Activated CD4-positive, alpha-beta memory T cell treated with anti-CD3 and anti-CD28 coated beads for 36 hours (primary cell): ENCODE measurements around the gene SERGEF. TPM values are rescaled to one million over a fixed set of nuclear protein-coding genes. Genes with fewer than 3 reads are reported as not detected.
A peak's percentile ranks its signal among the peaks of the same experiment; 100 is the strongest.

Source experiments
- CTCF ChIA-PET: fragments of 350-600 bp; sonication (Branson Sonifier 250); formaldehyde crosslinking; loops from one replicate; lab custom pipeline; 2021; ENCODE audit warnings: antibody characterized with exemption, inconsistent platforms; lab: Charles Lee
- POLR2A ChIA-PET: fragments of 350-600 bp; sonication (Branson Sonifier 250); formaldehyde crosslinking; loops from one replicate; lab custom pipeline; 2021; ENCODE audit warnings: antibody characterized with exemption; lab: Charles Lee
- DNase-seq: peaks from one replicate; pipeline ENCODE4 v3.0.0-alpha.2; 2020
- H3K27ac Mint-ChIP-seq: one replicate; pipeline ENCODE4 v1.8.0; 2021; ENCODE audit warnings: mixed read lengths
- H3K27me3 Mint-ChIP-seq: one replicate; pipeline ENCODE4 v1.8.0; 2021; ENCODE audit warnings: mixed read lengths
- H3K36me3 Mint-ChIP-seq: one replicate; pipeline ENCODE4 v1.8.0; 2021; ENCODE audit warnings: mixed read lengths
- H3K4me1 Mint-ChIP-seq: one replicate; pipeline ENCODE4 v1.8.0; 2021; ENCODE audit warnings: low read depth, mixed read lengths
- H3K4me3 Mint-ChIP-seq: one replicate; pipeline ENCODE4 v1.8.0; 2021; ENCODE audit warnings: mild to moderate bottlenecking, mixed read lengths
- H3K9me3 Mint-ChIP-seq: one replicate; pipeline ENCODE4 v1.8.0; 2021; ENCODE audit warnings: mixed read lengths
- intact Hi-C: fragments of 100-400 bp; cut with micrococcal nuclease; formaldehyde crosslinking; loops from one replicate; pipeline ENCODE4 v1.15.1; 2023
- total RNA-seq, 2 experiments: library from RNA; stranded (reverse); gene quantifications; one replicate each; pipeline ENCODE4 v1.2.3, GENCODE V29; 2021

SERGEF gene
- total RNA-seq, 2 experiments from 2014 or later = 42.7 to 44.2 TPM

DNA sequence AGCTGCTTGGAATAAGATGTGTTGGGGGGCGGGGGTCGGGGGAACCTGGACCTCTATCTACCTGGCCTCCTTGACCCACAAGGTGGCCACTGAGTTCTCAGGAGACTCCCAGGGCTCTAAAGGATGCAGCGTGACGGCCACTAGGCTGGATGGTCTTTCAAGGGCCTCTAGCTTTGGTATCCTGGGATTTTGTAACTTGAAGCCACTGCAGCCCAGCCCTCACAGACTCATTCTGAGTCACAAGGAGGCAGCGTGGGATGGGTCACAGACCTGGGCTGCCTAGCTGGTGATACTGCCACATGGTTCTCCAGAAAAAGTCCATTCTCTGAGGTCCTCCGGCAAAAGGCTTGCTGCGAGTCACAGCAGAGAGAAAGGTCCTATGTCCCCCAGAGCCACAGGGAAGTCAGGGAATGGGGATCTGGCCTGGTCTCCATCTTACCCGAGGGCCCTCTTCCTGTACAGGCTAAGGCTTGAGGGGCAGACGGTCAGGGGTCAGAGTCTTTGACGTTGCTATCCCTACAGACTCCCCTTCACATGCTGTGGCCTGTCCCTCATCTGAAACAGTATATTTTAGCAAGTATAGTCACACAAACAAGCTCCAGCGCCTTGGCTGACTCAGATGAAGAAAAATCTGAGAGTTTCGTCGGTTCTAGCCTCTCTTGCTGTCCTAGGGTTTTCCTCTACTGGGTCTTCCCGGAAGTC lies 225.9 kb downstream of the SERGEF start:
- Mint-ChIP-seq H3K4me1 (no peaks in the 10 kb centered on the region), H3K9me3 (no peaks in the 10 kb centered on the region), H3K36me3 (peaks cover 2% of the 10 kb centered on the region), H3K27ac (no peak overlapping the region), H3K27me3 (no peaks in the 10 kb centered on the region), H3K4me3 (no peak overlapping the region)
- ChIA-PET POLR2A (no interaction called here), CTCF (no interaction called here)
- intact Hi-C loops = no loop called here
- DNase-seq = no peak

DNA sequence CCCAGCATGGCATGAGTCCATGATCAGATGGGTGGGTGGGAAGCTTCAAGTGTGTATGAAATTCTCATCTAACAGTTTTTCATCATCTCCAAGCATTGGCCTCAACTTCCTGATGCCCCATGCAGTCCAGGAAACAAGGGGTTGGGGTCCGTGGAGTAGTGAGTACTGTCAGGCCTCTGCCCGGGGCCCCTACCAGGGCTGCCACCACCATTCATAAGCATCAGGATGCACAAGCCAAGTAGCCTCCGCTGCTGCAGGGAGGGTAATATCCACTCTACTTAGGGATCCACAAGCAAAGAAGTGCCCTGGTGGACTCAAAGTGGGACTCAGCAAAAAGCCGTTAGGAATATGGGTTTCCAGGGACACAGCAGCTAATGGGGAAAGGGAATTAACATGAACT lies 229.0 kb downstream of the SERGEF start:
- Mint-ChIP-seq H3K27me3 (no peaks in the 10 kb centered on the region), H3K4me3 (no peak overlapping the region), H3K9me3 (no peaks in the 10 kb centered on the region), H3K4me1 (no peaks in the 10 kb centered on the region), H3K27ac (no peak overlapping the region), H3K36me3 (peaks cover 2% of the 10 kb centered on the region)
- intact Hi-C loops = no loop called here
- no peak for DNase-seq
- ChIA-PET POLR2A (no interaction called here), CTCF (no interaction called here)

GRCh38 chr11:17782603-17783337 lies 230.1 kb downstream of the SERGEF start:
- CTCF ChIA-PET = no interaction called here
- no peak overlapping the region for H3K27ac Mint-ChIP-seq
- no peaks in the 10 kb centered on the region for H3K27me3 Mint-ChIP-seq

DNA sequence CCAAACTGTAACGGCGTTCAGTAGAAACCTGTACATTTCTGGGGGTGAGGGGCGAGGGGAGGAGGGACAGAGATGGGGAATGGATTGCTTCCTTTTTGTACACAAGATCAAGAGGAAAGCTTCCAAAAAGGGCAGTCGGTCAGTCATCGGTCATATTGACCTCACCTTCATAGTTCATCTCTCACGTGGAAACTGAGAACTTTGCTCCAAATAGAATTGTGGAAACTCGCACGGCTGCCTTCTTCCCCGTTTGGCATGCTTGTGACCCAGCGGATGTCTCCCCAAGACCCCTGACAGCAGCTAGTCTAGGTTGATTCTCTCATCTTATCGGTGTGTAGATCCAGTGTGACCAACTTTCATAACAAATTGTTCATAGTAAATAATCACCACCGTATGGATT lies 230.7 kb downstream of the SERGEF start:
- no peaks in the 10 kb centered on the region for H3K9me3 Mint-ChIP-seq
- peak; percentile 1 for DNase-seq
- intact Hi-C loops = no loop called here
- CTCF ChIA-PET = no interaction called here
- H3K4me3 Mint-ChIP-seq = no peak overlapping the region
- H3K36me3 Mint-ChIP-seq = no peaks in the 10 kb centered on the region
- POLR2A ChIA-PET = no interaction called here
- H3K4me1 Mint-ChIP-seq = no peaks in the 10 kb centered on the region
- H3K27me3 Mint-ChIP-seq = no peaks in the 10 kb centered on the region
- no peak overlapping the region for H3K27ac Mint-ChIP-seq

More at GRCh38 chr11:17782603-17783337, 230.1 kb downstream of the SERGEF start:
- DNase-seq = no peak
- intact Hi-C loops = no loop called here
- Mint-ChIP-seq H3K4me1 (no peaks in the 10 kb centered on the region), H3K4me3 (no peak overlapping the region), H3K36me3 (peaks cover 2% of the 10 kb centered on the region), H3K9me3 (no peaks in the 10 kb centered on the region)
- POLR2A ChIA-PET = no interaction called here

- Mint-ChIP-seq H3K36me3 (no peaks in the 10 kb centered on the region), H3K27me3 (no peaks in the 10 kb centered on the region), H3K4me1 (no peaks in the 10 kb centered on the region), H3K4me3 (no peak overlapping the region), H3K27ac (no peak overlapping the region), H3K9me3 (no peaks in the 10 kb centered on the region)
- no peak for DNase-seq
- POLR2A ChIA-PET = no interaction called here
- CTCF ChIA-PET = no interaction called here
- intact Hi-C loops = no loop called here
These were observed 231.2 kb downstream of the SERGEF start for GRCh38 chr11:17781626-17782025.

DNA sequence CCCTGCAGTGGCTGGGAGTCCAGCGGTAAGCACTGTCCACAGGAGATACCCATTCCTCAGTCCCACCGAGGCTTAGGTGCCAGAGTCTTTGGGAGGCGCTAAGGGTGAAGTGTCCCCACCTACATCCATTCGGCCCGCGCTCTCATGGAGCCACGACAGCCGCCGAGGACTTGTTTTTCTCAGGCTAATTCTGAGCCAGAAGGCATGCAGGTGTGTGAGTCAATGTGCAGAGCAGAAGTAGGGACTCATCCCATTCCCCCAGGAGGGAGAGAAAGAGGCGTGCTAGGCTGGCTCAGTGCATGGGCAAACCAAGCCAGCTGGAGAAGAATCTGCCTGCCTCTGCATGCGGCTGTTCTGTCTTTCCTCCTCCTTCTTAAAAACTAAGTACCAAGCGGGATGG lies 231.6 kb downstream of the SERGEF start:
- CTCF ChIA-PET = no interaction called here
- Mint-ChIP-seq H3K27ac (no peak overlapping the region), H3K27me3 (no peaks in the 10 kb centered on the region), H3K4me3 (no peak overlapping the region), H3K4me1 (no peaks in the 10 kb centered on the region), H3K36me3 (no peaks in the 10 kb centered on the region), H3K9me3 (no peaks in the 10 kb centered on the region)
- intact Hi-C loops = no loop called here
- POLR2A ChIA-PET = no interaction called here
- peak; percentile 3 for DNase-seq

GRCh38 chr11:17780668-17781067 lies 232.2 kb downstream of the SERGEF start:
- Mint-ChIP-seq H3K36me3 (no peaks in the 10 kb centered on the region), H3K27ac (no peak overlapping the region), H3K4me1 (no peaks in the 10 kb centered on the region), H3K9me3 (no peaks in the 10 kb centered on the region), H3K4me3 (no peak overlapping the region), H3K27me3 (no peaks in the 10 kb centered on the region)
- ChIA-PET POLR2A (no interaction called here), CTCF (no interaction called here)
- intact Hi-C loops = no loop called here
- DNase-seq = no peak

DNA sequence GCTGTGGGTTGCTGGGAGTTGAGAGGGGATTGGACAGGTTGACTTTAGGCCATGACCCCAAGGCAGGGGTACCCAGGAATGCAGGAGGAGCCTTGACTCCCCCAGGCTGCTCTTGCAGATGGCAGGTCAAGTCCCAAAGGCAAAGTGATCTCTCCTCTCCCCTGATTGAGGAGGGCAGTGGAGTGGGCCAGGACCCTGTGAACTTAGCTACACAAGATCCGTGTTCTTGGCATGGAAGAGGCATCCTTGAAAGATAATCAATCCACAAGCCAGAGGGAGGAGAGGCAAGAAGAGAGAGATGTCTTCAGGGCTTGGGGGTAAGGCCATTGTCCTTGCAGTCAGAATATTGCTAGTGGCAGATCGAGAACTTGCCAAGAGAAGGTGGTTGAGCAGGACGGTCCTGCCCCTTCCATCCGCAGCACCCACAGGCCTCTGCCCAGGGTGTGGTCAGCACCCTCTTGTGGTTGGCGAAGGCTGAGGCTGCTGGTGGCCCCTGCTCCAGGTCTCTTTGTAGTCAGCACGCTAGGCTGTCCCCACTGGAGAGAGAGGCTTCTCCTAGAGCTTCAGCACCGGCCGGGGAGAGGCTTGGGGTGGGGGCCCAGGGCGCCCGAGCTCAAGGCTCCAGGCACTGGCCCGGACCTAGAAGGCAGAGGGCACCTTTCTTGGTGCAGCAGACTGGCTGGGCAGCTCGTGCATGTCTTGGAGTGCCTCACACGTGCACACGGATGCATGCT lies 232.8 kb downstream of the SERGEF start:
- Mint-ChIP-seq H3K27me3 (no peaks in the 10 kb centered on the region), H3K4me3 (no peak overlapping the region), H3K27ac (no peak overlapping the region), H3K4me1 (no peaks in the 10 kb centered on the region), H3K9me3 (no peaks in the 10 kb centered on the region), H3K36me3 (no peaks in the 10 kb centered on the region)
- ChIA-PET POLR2A (no interaction called here), CTCF (interaction anchor here (0.7 kb wide), 1 partner anchor 1129 kb away, joined by 3 read pairs; no protein-coding TSS in a partner anchor)
- intact Hi-C loops = no loop called here
- DNase-seq = no peak

DNA sequence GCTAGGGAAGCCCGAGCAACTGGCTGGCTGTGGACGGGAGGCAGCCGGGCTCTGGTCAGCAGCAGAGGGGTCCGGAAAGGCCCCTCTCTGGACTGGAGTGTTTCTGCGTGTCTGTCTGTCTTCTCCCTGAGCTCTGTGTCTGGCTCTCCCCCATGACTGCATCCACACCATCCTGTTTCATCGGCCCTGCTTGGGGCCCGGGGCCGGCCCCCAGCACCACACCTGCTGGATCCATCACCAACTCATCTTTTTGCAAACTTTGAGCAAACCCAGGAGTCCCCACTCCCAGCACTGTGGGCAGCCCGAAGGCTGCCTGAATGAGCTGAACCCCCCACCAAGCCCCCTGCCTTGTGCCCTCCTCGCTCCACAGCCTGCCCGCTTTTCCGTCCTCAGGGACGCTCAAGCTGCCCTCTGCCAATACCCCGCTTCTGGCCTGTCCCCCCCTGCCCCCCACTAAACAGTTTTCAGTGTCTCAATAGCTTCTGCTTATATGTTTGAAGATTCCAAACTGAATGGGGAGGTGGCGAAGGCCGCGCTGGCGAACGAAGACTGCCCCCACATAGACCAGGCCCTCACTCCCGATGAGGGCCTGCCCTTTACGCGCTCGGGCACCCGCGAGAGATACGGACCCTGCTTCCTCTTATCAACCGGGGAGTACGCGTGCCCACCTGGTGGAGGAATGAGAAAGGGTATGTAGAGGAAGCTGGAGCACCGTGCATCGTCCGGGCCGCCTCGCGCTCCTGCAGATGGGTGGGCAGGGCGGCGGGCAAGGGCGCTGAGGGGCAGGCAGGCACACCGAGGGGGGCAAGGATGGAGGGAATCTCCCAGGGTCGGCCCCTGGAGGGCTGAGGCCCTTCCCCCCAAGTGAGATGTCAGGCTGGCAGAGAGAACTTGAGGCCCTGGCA lies 233.6 kb downstream of the SERGEF start:
- ChIA-PET CTCF (interaction anchor here (0.6 to 0.7 kb wide), 2 partner anchors 10 to 1129 kb away, joined by 3 read pairs; no protein-coding TSS in a partner anchor), POLR2A (no interaction called here)
- Mint-ChIP-seq H3K4me1 (no peaks in the 10 kb centered on the region), H3K9me3 (no peaks in the 10 kb centered on the region), H3K27me3 (no peaks in the 10 kb centered on the region), H3K27ac (no peak overlapping the region), H3K4me3 (no peak overlapping the region), H3K36me3 (no peaks in the 10 kb centered on the region)
- DNase-seq = no peak
- intact Hi-C loops = no loop called here

DNA sequence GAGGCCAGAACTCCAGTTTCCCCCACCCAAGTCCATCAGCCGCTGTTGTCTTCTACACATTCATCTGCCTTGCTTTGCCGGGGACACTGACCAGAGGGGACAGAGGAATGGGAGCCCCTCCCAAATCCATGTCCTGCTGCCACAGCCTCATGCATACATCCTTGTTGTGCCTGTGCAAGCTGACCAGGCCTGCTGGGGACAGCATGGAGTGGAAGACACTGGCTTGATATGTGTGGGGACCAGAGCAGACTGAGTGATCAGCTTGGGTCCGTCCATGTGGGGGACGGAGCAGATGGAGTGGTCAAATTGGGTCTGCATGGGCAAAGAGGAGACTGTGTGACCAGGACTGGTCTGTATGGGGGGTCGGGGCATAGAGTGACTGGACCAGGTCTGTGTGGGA lies 234.5 kb downstream of the SERGEF start:
- no peaks in the 10 kb centered on the region for H3K9me3 Mint-ChIP-seq
- no peak for DNase-seq
- H3K27me3 Mint-ChIP-seq = no peaks in the 10 kb centered on the region
- intact Hi-C loops = no loop called here
- no peaks in the 10 kb centered on the region for H3K36me3 Mint-ChIP-seq
- ChIA-PET CTCF (no interaction called here), POLR2A (no interaction called here)
- H3K4me3 Mint-ChIP-seq = no peak overlapping the region
- no peak overlapping the region for H3K27ac Mint-ChIP-seq
- H3K4me1 Mint-ChIP-seq = no peaks in the 10 kb centered on the region

- Mint-ChIP-seq H3K36me3 (no peaks in the 10 kb centered on the region), H3K4me1 (no peaks in the 10 kb centered on the region), H3K9me3 (no peaks in the 10 kb centered on the region), H3K27ac (no peak overlapping the region), H3K4me3 (no peak overlapping the region), H3K27me3 (no peaks in the 10 kb centered on the region)
- no peak for DNase-seq
- POLR2A ChIA-PET = no interaction called here
- intact Hi-C loops = no loop called here
- CTCF ChIA-PET = no interaction called here
These were observed 235.1 kb downstream of the SERGEF start for GRCh38 chr11:17777738-17778091.
